ENCODE data around the gene UMPS.

Gene UMPS

DNA sequence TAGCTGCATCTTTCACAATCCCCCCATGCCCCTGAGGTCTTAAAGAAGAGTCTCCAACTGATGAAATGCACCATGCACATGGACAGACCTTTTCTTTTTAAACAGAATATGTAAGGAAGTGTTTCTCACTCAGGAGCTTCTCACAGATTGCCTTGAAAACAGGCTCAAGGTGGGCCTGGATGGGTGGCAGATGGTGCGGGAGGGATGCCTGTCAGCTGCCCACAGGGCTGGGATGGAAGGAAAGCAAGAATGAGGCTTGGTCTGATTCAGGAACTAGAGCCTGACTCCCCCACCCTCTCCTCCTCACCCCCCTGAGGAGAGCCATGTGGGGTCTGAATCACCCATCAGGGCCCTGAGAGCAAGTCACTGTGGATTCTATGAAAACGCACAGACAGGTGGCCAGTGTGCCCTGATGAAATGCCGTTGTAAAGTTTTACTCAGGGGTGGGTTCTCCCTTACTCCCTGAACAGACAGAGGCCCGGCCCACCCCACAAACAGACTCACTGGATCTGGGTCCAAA is 67.2 kb downstream of the UMPS start:
- Histone ChIP-seq H3K27me3 (ENCODE audit: control insufficient read depth in 2 of 2, insufficient read depth in 2 of 2, low read length in 2 of 2) (no peaks in the 10 kb centered on the region), H3K4me1 (ENCODE audit: control insufficient read depth in 2 of 2, insufficient read depth in 2 of 2, low read length in 2 of 2) (peaks cover 10 to 18% of the 10 kb centered on the region in 2 donors), H3K27ac (ENCODE audit: low read depth in 2 of 2, low read length in 2 of 2) (no peak overlapping the region), H3K4me3 (ENCODE audit: low read length in 2 of 2) (no peak overlapping the region), H3K9ac (ENCODE audit: low read depth in 1 of 2, low read length in 2 of 2) (no peak overlapping the region), H3K9me3 (ENCODE audit: control insufficient read depth in 2 of 2, low read length in 2 of 2) (no peaks in the 10 kb centered on the region), H3K36me3 (ENCODE audit: control insufficient read depth in 2 of 2, insufficient read depth in 2 of 2, low read length in 2 of 2) (peaks cover 10 to 18% of the 10 kb centered on the region in 2 donors)

Measured in mucosa of rectum (tissue), 2 donors.